T-helper 2 cell treated with Interferon-gamma antibody and Interleukin-4, amounts not matched to agents 100 ng/mL and 5 ng/mL, for 36 hours (primary cell): ENCODE results near the gene SPDYE4. TPM values are rescaled to one million over a fixed set of nuclear protein-coding genes. Genes with fewer than 3 reads are reported as not detected.

ENCODE experiments used
- intact Hi-C: fragments of 100-400 bp; cut with micrococcal nuclease; formaldehyde crosslinking; loops from one replicate; pipeline ENCODE4 v1.15.1; 2023
- total RNA-seq: library from RNA; stranded (reverse); gene quantifications from 2 replicates; pipeline ENCODE4 v1.2.3, GENCODE V29; 2022

SPDYE4 gene
- total RNA-seq, 1 donor from 2014 or later: 0.20 TPM

DNA sequence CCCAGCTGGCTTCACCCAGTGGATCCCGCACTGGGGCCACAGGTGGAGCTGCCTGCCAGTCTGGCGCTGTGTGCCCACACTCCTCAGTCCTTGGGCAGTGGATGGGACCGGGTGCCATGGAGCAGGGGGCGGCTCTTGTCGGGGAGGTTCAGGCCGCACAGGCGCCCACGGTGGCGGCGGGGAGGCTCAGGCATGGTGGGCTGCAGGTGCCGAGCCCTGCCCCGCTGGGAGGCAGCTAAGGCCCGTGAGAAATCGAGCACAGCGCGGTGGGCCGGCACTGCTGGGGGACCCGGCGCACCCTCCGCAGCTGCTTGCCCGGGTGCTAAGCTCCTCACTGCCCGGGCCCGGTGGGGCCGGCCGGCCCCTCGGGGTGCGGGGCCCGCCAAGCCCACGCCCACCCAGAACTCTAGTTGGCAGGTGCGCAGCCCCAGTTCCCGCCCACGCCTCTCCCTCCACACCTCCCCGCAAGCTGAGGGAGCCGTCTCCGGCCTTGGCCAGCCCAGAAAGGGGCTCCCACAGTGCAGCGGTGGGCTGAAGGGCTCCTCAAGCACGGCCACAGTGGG, 40.3 kb downstream of the SPDYE4 start:
- intact Hi-C loops: no loop called here

DNA sequence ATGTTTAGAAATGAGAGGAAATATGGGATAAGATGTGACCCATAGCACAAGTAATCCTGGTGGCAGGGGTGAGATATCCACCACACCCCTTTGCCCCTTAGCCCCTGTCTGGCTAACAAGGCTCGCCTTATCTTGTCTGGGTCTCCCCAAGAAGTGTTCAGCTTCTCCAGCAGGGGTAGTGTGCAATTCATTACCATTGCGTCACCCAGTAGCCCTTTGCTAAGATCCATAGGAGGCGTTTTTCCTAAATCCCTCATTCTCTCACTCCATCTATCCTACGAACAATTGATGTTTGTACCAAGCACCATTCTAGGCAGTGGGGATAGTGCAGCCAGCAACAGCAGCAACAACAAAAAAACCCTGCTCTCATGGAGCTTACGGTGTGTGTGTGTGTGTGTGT, 44.5 kb downstream of the SPDYE4 start:
- intact Hi-C loops: no loop called here

DNA sequence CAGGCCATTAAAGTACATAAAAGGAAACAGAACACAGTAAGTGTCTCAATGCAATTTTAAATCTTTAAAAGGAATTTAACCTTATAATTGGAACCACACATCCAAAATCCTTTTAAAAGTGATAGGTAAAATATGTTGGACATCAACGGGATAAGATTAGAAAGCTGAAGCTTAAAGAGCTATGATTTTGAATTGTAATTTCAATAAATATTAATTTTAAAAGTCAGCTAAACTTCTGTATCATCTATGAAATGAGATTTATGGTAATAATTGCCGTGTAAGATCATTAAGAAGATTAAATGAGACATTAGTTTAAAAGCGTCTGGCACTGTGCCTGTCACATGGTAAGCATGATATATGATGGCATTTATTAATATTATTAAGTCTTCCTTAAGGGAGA, 45.0 kb downstream of the SPDYE4 start:
- intact Hi-C loops: no loop called here

DNA sequence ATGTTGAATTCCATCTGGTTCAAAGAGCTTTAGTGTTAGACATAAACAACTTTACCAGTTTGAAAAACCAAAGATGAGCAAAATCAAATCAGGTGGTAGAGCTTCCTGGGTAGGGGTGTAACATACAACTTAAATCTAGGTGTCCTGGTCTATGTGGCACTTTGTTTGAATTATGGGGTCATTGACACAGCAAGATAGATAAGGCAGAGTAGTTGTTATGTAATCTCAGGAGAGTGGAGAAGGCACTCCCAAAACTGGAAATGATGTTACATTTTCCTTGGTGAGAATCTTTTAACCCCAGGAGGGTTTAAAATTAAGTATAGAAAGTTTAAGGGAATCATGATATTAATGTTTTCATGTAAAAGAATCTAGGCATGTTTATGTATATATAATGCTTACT, 45.6 kb downstream of the SPDYE4 start:
- intact Hi-C loops: no loop called here

DNA sequence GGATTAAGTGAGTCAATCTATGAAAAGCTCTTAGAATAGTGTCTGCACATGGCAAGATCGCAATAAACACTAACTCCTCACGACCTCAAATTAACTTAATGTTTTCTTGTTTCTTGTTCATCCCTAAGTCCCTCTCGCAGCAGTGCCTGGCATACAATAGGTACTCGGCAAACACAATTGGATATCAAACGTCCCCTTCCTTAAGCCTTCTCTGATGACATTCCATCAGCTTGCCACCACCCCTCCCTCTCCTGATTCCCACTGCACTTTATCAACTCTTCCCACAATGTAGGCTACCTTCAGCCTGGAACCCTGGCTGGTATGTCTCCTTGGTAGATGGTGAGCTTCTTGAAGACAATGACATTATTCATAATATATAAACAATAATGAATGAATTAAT, 47.1 kb downstream of the SPDYE4 start:
- intact Hi-C loops: no loop called here

DNA sequence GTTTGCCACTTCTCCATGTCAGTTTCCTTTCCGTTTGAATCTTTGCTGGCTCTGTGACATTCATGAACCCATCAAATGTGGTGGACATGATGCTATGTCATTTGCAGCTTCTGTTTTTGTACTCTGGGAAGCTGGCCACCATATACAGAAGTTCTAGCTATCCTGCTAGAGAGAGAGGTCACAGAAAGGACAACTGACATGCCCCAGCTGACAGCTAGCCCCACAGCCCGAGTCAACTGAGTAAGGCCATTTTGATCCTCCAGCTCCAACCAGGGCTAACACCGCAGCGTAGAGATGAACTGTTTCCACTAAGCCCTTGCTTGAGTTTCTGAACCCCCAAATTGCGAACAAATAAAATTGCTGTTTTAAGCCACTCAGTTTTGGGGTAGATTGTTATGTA, 47.5 kb downstream of the SPDYE4 start:
- intact Hi-C loops: no loop called here

DNA sequence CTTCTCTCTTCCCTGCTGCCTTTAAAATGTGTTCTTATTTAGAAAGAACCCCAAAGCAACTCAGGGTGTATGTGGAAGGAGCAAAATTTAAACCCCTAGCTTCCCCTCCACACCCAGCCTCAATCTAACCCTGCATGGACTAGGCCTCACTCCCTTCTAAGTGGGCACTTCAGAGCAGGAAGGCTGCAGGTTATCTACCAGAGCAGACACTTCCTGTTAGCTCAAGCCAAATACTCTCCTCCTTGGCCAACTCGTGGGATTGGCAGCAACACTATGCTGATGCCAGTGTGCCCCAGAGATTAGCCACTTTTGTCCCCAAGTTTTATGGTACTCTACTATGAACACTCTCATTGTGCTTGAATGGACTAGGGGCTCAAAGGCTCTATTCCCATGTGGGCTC, 49.3 kb downstream of the SPDYE4 start:
- intact Hi-C loops: no loop called here

DNA sequence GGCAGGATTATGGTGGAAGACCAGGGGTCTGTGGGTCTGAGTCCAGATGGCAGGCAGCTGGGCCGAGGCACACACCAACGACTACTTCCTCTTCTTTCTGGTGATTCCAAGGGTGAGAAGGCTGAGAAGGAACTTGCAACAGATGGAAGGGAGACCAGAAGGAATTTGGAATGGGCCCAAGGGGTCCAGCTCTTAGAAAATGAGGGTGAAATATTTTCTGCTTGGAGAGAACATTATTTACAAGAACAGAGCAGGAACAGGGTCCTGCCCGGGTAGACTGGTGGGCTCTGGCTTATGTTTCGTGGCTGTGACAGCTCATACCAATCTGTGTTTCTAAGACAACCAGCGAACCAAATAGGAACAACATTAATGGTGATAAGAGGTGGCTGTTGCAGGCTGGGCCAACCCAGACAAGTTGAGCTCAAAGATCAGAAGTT, 50.3 kb downstream of the SPDYE4 start:
- intact Hi-C loops: no loop called here

DNA sequence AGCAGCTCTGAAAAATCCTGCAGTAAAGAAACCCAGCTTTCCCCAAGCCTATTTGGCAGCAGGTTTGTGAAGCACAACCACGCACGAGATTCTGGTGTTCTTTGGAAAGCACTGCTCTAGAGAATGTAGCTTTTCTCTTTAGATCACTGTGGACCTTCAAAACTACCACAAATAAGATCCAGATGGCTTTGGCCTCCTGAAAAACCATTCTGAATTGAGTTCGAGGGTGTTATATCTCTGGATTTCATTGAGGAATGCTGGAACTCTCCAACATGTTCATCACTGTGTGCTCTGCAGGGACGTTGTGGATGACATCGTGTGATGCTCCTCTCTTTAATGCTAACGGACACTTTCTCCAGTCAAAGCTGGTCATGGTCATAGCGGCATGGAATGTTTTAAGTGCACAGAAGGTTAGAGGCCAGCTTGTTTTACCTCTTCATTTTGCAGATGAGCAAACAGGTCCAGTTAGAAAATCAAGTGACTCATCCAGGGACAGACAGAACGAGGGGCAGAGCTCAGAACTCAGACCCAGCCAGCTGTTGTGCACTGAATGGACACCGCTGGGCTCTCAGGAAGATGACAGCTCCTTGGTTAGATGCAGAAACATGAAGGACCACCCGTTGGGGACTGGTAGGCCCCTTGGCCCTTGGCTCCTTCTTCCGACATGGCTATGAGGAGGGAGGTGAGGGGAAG, 50.9 kb downstream of the SPDYE4 start:
- intact Hi-C loops: no loop called here

DNA sequence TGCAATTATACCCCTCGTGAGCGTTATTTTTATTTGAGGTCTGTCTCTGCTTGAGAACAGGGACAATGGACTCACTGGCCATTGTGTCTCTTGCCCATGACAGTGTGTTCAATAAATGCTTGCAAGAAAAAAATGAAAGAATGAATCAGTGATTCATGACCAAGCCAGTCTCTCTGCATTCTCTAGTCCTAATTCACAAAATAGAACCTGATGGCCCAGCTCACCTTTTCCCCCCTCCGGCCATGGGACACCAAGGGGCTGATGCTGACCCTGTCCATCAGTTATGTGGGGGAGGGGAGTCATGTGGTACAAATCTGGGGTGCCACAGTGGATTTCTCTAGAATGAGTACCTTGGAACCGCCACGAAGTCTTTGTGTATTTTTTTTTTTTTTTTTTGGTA, 51.9 kb downstream of the SPDYE4 start:
- intact Hi-C loops: no loop called here

DNA sequence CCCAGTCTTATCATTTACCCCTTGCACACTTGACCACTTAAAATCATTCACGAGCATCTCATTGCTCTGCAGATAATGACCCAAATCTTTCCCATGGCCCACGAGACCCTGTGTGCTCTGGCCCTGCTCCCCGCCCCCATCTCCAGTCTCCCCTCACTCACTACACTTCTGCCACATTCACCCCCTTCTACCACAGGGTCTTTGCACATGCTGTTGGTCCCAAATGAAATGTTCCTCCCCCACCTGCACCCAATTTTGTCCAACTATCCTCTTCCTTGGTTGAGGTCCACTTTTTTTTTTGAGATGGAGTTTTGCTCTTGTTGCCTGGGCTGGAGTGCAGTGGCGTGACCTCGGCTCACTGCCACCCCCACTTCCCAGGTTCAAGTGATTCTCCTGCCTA, 52.9 kb downstream of the SPDYE4 start:
- intact Hi-C loops: no loop called here

DNA sequence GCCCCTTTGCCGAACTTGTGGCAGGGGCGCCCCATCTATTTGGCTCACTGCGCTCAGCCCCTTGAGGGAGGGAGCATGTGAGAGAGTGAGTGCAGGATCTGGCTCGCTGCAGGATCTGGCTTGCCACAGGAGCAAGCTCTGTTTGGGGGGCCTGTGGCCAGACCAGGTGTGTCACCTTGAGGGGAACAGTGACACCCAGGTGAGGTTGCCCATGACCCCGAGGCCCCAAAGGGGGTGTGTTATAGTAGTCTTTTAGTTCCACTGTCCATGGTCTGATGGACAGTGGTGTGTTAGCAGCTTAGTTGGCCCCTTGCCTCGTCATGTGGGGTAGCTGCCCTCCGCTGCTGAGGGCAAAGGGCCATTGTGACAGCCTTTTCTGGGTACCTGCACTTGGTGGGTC, 55.3 kb downstream of the SPDYE4 start:
- intact Hi-C loops: no loop called here

DNA sequence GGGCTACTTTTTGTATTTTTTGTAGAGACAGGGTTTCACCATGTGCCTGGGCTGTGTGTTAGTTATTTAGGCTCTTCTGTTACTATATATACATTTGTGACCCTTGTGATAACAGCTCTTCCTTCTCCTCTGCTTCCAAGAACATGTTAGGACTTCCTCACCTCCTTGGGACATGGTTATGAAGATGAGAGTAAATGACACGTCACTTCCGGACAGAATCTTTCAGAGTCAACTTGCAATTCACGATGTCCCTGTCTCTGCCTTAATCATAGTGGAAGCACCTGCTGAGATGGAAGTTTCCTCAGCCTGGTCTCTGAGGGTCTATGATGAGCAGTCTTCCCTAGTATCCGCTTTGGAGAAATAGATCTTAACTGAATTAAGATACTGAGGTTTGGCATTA, 56.6 kb downstream of the SPDYE4 start:
- intact Hi-C loops: no loop called here

DNA sequence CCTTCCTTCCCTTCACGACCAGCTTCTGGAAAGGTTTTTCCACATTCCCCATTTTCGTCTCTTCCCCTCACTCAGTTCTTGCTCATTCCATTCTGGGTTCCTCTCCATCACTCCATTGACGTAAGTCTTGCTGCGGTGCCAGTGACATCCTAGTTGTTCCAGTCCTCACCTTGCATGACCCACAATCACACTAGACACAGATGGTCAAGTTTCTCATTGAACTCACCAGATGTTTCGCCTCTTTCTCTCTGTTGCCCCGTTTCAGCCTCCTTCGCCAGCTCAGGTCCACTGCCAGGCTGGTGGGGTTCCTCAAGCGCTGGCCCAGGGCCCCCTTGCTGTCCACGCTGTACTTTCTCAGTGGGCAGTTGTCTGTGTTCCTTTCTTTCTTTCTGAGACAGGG, 57.1 kb downstream of the SPDYE4 start:
- intact Hi-C loops: no loop called here

Other genes with a start within 250 kb of the SPDYE4 start
- gene MYH10, start 127.8 kb downstream of the SPDYE4 start, total RNA-seq: 8.5 and 10.0 TPM in 2 replicates
- gene CCDC42, start 13.7 kb downstream of the SPDYE4 start, total RNA-seq: 0.57 and 0.59 TPM in 2 replicates
- gene MFSD6L, start 40.8 kb upstream of the SPDYE4 start, total RNA-seq: 0.86 and 0.95 TPM in 2 replicates
- gene PIK3R6, start 109.1 kb upstream of the SPDYE4 start, total RNA-seq: 9.0 and 9.9 TPM in 2 replicates
- 56.2 and 58.8 TPM in 2 replicates for gene PIK3R5, start 207.2 kb upstream of the SPDYE4 start, total RNA-seq